Adrenal gland (tissue), 12 donors: Measurements from ENCODE around the gene SPINK5. TPM values are rescaled to one million over a fixed set of nuclear protein-coding genes. Genes with fewer than 3 reads are reported as not detected.
"Not testable (repeated sequence)": the region's sequence is repeated elsewhere in the genome, so short reads cannot be mapped to it uniquely, and the experiment has no call there.

Experiments used
- DNase-seq, 7 donors: peaks; one replicate each; pipeline ENCODE4 v3.0.0-alpha.2; 2019 to 2020
- H3K27ac ChIP-seq, 5 donors: fragments of 200-600 bp; sonication (generic) in 4 of 5; 1 replicate in 3 of 5; 2 replicates in 2 of 5; pipeline versions ENCODE4 v1.5.1 to v1.8.0; 2016 to 2020; ENCODE audit warnings: mild to moderate bottlenecking in 1 of 5
- H3K27me3 ChIP-seq: fragments of 200-600 bp; 2 replicates; pipeline ENCODE4 v1.8.0; 2021
- H3K36me3 ChIP-seq, 2 donors: fragments of 200-600 bp; replicated peaks in 1 of 2; 1 replicate in 1 of 2; 2 replicates in 1 of 2; pipeline versions ENCODE4 v1.5.1 to v1.8.0; 2018 to 2022
- H3K4me1 ChIP-seq, 2 donors: fragments of 200-600 bp; replicated peaks in 1 of 2; 1 replicate in 1 of 2; 2 replicates in 1 of 2; pipeline versions ENCODE4 v1.5.1 to v1.8.0; 2018 to 2021
- H3K4me3 ChIP-seq, 4 donors: fragments of 200-600 bp; sonication (generic) in 3 of 4; one replicate each; pipeline ENCODE4 v1.5.1; 2016 to 2018
- H3K9me3 ChIP-seq, 3 donors: fragments of 200-600 bp; sonication (generic) in 1 of 3; replicated peaks in 1 of 3; 1 replicate in 2 of 3; 2 replicates in 1 of 3; pipeline versions ENCODE4 v1.5.1 to v1.8.0; 2016 to 2021
- CTCF ChIP-seq, 6 experiments: fragments of 450-650 bp in 4 of 6; fragments of 200-600 bp in 2 of 6; sonication (generic) in 1 of 6; IDR thresholded peaks; 1 replicate in 5 of 6; 2 replicates in 1 of 6; pipeline versions ENCODE4 v1.5.1 to v1.8.0; 2016 to 2021; ENCODE audit warnings: antibody characterized with exemption in 6 of 6, mild to moderate bottlenecking in 2 of 6, moderate library complexity in 1 of 6
- POLR2A ChIP-seq, 2 donors: fragments of 450-650 bp; IDR thresholded peaks; one replicate each; pipeline ENCODE4 v1.6.1; 2017; ENCODE audit warnings: antibody characterized with exemption in 2 of 2, mild to moderate bottlenecking in 2 of 2, moderate library complexity in 1 of 2
- WGBS, 4 donors: extraction: QIAGEN DNeasy Blood & Tissue Kit in 2 of 4; methylation state at CpG; one replicate each; pipeline versions ENCODE4 v1.1.5 to v1.1.7; 2013 to 2017; 5-methylcytosine and 5-hydroxymethylcytosine counted together
- intact Hi-C, 2 donors: fragments of 100-400 bp; cut with DNase I; formaldehyde crosslinking; loops; one replicate each; pipeline versions ENCODE4 v1.14.1 to v1.15.0; 2022 to 2023
- polyA plus RNA-seq, 3 donors: library from polyadenylated mRNA; stranded (reverse); fragments of 200-250 nt in 2 of 3; fragments of 350-450 nt in 1 of 3; fragmentation: Illumina TruSeq in 1 of 3; extraction: RNeasy Lipid Tissue Mini Kit (QIAGEN cat#74804) in 1 of 3; gene quantifications; one replicate each; pipeline ENCODE4 v1.2.3, GENCODE V29; 2013 to 2014
- total RNA-seq, 9 donors: library from RNA; depleted of rRNA in 4 of 9; stranded (reverse); fragments of >200 nt in 4 of 9; fragments of 120-200 nt in 1 of 9; fragmentation: NEBNext Ultra II Directional in 1 of 9; extraction: Animal tissue kit (Norgen Biotek cat#: 25700) in 1 of 9; gene quantifications; one replicate each; pipeline versions ENCODE4 v1.1.0 to v1.2.4, GENCODE V29; 2013 to 2023
- donor health status: healthy with polysubstance abuse.
- donor health status: Bipolar disorder and iron deficiency.
- donor health status: DM: yes; HTN: yes; CAD: no.
- donor health status: DM: no; HTN: no; CAD: no.
- donor health status: DM: no; HTN: no; CAD: no.
- donor health status: DM: yes; HTN: yes; CAD: no.

SPINK5 gene
- total and polyA plus RNA-seq, 12 donors: 0.13 to 3.5 (median 0.40) TPM; not detected in 3

GRCh38 chr5:148043705-148044104, 20.1 kb upstream of the SPINK5 start:
- Histone ChIP-seq H3K27me3 (no peaks in the 10 kb centered on the region), H3K9me3 (no peaks in the 10 kb centered on the region), H3K36me3 (no peaks in the 10 kb centered on the region), H3K4me1 (no peaks in the 10 kb centered on the region), H3K4me3 (no peak overlapping the region), H3K27ac (no peak overlapping the region)
- 86 to 95% (median 88%) methylated on average over 2 of the region's 2 CpGs for WGBS, 4 donors
- DNase-seq: no peak
- intact Hi-C loops: no loop called here
- TF ChIP-seq POLR2A (IDR thresholded peaks at IDR 0.05): no peak

- H3K27me3 ChIP-seq, H3K27ac ChIP-seq, H3K36me3 ChIP-seq, H3K4me1 ChIP-seq, H3K4me3 ChIP-seq, DNase-seq, intact Hi-C loops: not testable (repeated sequence)
- peaks cover 0 to 11% (median 0%) of the 10 kb centered on the region in 3 donors for H3K9me3 ChIP-seq
- WGBS, 4 donors: 66 to 72% (median 70%) methylated on average over 2 of the region's 2 CpGs
Measured at GRCh38 chr5:148055160-148055559, 8.6 kb upstream of the SPINK5 start.

- H3K36me3 ChIP-seq: no peaks in the 10 kb centered on the region
- no peaks in the 10 kb centered on the region for H3K4me1 ChIP-seq
- no peak overlapping the region for H3K27ac ChIP-seq
- intact Hi-C loops: no loop called here
- peaks cover 0 to 6% (median 0%) of the 10 kb centered on the region in 3 donors for H3K9me3 ChIP-seq
- DNase-seq: no peak
- no peaks in the 10 kb centered on the region for H3K27me3 ChIP-seq
- WGBS, 4 donors: 38 to 75% (median 56%) methylated on average over 2 of the region's 2 CpGs
- TF ChIP-seq CTCF (IDR thresholded peaks at IDR 0.05): no peak
- no peak overlapping the region for H3K4me3 ChIP-seq
Measured at GRCh38 chr5:148060309-148060708, 3.5 kb upstream of the SPINK5 start.

- no peaks in the 10 kb centered on the region for H3K36me3 ChIP-seq
- TF ChIP-seq POLR2A (IDR thresholded peaks at IDR 0.05): no peak
- no peak for TF ChIP-seq CTCF (IDR thresholded peaks at IDR 0.05)
- no peak overlapping the region for H3K4me3 ChIP-seq
- no peaks in the 10 kb centered on the region for H3K4me1 ChIP-seq
- H3K27me3 ChIP-seq: no peaks in the 10 kb centered on the region
- no peak overlapping the region for H3K27ac ChIP-seq
- peaks cover 0 to 6% (median 0%) of the 10 kb centered on the region in 3 donors for H3K9me3 ChIP-seq
- no peak for DNase-seq
- intact Hi-C loops: no loop called here
Measured at GRCh38 chr5:148060881-148061280, 2.9 kb upstream of the SPINK5 start.

GRCh38 chr5:148070621-148071020, 6.8 kb downstream of the SPINK5 start:
- Histone ChIP-seq H3K36me3 (no peaks in the 10 kb centered on the region), H3K27me3 (no peaks in the 10 kb centered on the region), H3K4me1 (no peaks in the 10 kb centered on the region), H3K4me3 (no peak overlapping the region), H3K9me3 (no peaks in the 10 kb centered on the region), H3K27ac (no peak overlapping the region)
- no peak for TF ChIP-seq CTCF (IDR thresholded peaks at IDR 0.05)
- no peak for TF ChIP-seq POLR2A (IDR thresholded peaks at IDR 0.05)
- intact Hi-C loops: no loop called here
- WGBS, 4 donors: 86 to 88% (median 86%) methylated on average over 1 of the region's 1 CpG
- DNase-seq: no peak
